Retinal pigment epithelial cell (primary cell): ENCODE results near the gene OPN1SW.

Source experiments
- DNase-seq: peaks from one replicate; pipeline ENCODE4 v3.0.0-alpha.2; 2010; ENCODE audit warnings: low read depth
- H3K4me3 ChIP-seq: 2 replicates; pipeline ENCODE4 v1.5.1; 2011; ENCODE audit warnings: mild to moderate bottlenecking, low read length, control low read depth, moderate library complexity
- TF ChIP-seq, protein P1 (sequence below): conservative IDR thresholded peaks from 2 replicates; pipeline ENCODE4 v1.5.1; 2011; ENCODE audit warnings: low read depth, low read length, control low read depth, inconsistent platforms

OPN1SW gene

GRCh38 chr7:128735436-128735835 is 40.2 kb downstream of the OPN1SW start:
- TF ChIP-seq, protein P1, sequence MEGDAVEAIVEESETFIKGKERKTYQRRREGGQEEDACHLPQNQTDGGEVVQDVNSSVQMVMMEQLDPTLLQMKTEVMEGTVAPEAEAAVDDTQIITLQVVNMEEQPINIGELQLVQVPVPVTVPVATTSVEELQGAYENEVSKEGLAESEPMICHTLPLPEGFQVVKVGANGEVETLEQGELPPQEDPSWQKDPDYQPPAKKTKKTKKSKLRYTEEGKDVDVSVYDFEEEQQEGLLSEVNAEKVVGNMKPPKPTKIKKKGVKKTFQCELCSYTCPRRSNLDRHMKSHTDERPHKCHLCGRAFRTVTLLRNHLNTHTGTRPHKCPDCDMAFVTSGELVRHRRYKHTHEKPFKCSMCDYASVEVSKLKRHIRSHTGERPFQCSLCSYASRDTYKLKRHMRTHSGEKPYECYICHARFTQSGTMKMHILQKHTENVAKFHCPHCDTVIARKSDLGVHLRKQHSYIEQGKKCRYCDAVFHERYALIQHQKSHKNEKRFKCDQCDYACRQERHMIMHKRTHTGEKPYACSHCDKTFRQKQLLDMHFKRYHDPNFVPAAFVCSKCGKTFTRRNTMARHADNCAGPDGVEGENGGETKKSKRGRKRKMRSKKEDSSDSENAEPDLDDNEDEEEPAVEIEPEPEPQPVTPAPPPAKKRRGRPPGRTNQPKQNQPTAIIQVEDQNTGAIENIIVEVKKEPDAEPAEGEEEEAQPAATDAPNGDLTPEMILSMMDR = no peak
- no peak overlapping the region for H3K4me3 ChIP-seq
- no peak for DNase-seq

DNA sequence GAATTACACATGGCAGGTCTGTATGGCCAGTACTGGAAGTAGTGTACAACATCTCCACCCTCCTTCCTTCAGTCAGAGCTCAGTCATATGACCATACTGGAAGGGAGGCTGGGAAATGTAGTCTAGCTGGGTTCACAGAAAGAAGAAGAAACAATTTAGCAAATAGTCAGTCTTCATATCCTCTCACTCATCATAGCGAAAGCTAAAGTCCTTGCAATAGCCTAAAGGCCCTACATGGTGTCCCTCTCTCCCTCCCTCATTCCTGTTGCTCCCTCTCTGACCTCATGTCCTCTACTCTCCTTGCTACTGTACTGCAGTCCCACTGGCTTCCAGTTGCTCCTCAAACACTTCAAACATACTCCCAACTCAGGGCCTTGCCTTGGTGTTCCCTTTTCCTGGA is 40.7 kb downstream of the OPN1SW start:
- TF ChIP-seq, protein P1 = no peak
- no peak for DNase-seq
- no peak overlapping the region for H3K4me3 ChIP-seq

- H3K4me3 ChIP-seq = no peak overlapping the region
- DNase-seq = no peak
- TF ChIP-seq, protein P1 = no peak
Observed at GRCh38 chr7:128733278-128733645, 42.3 kb downstream of the OPN1SW start.

GRCh38 chr7:128732521-128733277 is 42.9 kb downstream of the OPN1SW start:
- no peak for DNase-seq
- no peak overlapping the region for H3K4me3 ChIP-seq
- TF ChIP-seq, protein P1 = no peak

DNA sequence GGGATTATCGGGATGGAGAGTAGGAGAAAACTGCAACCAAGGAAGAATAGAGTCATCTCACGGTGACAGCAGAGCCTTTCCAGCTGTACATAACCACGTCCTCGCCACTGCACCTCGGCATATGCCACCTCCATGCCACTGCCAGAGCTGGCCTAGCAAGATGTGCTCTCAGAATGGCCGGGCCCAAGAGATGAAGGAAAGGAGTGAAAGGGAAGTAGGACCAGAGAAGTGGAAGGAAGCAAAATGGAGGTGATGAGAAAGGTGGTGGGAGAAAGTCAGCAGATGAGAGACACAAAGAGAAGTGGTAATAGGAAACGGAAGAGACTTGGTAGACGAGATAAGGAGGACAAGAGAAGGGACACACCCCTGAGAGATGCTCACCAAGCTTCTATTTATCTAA is 44.4 kb downstream of the OPN1SW start:
- TF ChIP-seq, protein P1 = no peak
- no peak for DNase-seq
- no peak overlapping the region for H3K4me3 ChIP-seq

GRCh38 chr7:128729494-128729893 is 46.1 kb downstream of the OPN1SW start:
- TF ChIP-seq, protein P1 = no peak
- no peak overlapping the region for H3K4me3 ChIP-seq
- no peak for DNase-seq

- no peak overlapping the region for H3K4me3 ChIP-seq
- TF ChIP-seq, protein P1 = no peak
- no peak for DNase-seq
Observed at GRCh38 chr7:128728598-128728997, 47.0 kb downstream of the OPN1SW start.
